HG02610 (cell line): ENCODE data around the gene LRRC2.
A peak's percentile ranks its signal among the peaks of the same experiment; 100 is the strongest.
"Not testable (repeated sequence)": the region's sequence is repeated elsewhere in the genome, so short reads cannot be mapped to it uniquely, and the experiment has no call there.

Experiments
- ATAC-seq: cut with Tn5 transposase; IDR thresholded peaks from one replicate; pipeline ENCODE4 v1.9.1; 2021; ENCODE audit warnings: mild to moderate bottlenecking, moderate library complexity; ENCODE audit not compliant: unreplicated experiment

LRRC2 gene

DNA sequence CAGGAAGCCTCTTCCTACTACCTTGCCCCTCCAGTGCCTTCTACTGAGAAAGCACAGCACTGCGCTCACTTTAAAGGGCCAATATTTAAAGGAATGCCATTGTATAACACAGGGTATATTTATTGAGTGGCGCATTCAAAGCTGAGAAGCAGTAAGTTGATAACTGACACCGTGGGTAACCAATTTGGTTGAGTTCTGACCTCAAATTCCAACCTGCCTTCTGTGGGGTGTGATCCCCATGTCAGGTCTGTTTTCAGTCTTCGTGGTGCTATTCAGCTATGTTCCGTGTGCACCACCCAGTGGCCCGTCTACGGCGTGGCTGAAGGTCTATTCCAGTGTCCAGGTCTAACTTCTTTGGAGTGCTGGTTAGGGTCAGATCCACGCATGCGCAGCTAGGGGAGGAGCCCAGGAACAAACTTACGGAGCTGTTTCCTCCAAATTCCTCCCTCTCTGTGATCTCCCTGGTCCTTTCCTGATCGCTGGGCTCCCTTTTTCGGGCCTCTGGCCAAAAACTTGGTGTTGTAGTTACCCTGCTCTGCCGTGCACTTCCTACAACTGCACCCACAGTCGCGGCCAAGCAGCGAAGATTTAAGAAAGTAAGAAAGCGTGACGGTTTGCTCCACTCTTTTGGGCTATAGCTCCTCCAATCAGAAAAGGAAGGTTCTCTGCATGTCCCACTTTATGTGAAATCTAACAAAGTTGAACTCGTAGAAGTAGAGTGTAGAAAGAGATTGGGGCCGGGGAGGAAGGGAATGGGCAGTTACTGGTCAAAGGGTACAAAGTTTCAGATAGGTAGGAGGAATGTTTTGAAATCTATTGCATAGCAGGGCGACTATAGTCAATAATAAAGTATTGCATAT, 7.7 kb downstream of the LRRC2 start:
- peak; percentile 95 for ATAC-seq

DNA sequence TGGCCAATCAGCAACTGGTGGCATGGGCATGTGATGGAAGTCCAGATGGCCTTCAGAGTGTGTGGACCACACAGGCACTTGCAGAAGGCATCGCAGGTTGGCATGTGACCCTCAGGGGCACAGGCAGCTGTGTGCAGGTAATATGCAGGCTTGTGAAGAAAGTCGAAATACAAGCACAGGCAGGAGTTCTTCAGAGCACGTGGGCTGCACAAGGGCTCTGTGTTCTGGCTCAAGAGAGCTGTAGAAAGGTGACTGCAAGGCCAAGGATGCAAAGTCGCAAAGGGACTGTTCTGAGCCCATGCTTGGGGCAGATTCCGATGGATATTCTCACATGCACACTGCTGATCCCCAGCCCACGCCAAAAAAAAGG, 8.3 kb downstream of the LRRC2 start:
- ATAC-seq, result no peak

DNA sequence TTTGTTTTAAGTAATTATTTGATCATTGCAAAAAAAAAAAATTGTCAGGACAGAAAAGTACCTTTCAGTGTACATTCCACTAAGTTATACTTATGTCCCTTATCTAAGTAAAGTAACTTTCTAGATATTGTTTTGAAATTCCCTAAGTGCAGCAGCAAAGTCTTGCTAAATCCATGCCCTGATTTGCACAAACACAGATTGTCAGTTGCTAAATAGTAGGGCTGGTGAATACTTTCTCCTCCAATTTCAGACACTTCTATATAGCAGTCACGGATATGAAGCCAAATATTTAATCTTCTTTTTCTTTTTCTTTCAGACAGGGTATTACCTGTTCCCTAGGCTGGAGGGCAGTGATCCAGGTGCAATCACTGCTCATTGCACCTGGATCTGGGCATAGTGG, 12.9 kb downstream of the LRRC2 start:
- ATAC-seq, result no peak

DNA sequence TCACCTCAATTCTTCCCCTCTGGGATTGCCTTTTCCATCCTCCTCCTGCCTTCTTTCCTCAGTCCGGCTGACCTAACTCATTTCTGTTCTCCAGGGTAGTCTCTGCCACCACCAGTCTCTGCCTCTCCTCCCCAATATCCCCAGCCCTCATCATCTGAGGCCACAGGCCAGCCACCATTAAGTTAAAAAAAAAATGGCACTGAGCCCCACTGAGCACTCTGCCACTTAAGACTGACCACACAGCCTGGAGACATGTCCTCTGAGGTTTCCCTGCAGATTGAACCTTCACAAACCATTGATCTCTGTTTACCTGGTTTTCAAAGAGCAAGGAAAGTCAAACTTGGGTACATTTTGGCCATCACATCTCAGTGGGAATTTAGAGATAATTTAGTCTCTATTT, 13.6 kb downstream of the LRRC2 start:
- ATAC-seq, result no peak

DNA sequence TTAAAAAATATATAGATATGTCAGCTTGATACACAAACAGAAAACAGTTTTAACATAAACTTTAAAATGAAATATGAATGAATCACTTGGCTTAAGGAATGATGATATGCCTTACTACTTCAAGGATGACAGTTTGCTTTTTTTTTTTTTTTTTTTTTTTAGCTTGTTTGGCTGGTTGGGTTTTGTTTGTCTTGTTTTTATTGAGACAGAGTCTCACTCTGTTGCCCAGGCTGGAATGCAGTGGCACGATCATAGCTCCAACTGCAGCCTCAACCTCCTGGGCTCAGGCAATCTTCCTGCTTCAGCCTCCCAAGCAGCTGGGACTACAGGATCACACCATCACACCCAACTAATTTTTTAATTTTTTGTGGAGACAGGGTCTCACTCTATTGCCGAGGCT, 14.5 kb downstream of the LRRC2 start:
- ATAC-seq, result no peak

DNA sequence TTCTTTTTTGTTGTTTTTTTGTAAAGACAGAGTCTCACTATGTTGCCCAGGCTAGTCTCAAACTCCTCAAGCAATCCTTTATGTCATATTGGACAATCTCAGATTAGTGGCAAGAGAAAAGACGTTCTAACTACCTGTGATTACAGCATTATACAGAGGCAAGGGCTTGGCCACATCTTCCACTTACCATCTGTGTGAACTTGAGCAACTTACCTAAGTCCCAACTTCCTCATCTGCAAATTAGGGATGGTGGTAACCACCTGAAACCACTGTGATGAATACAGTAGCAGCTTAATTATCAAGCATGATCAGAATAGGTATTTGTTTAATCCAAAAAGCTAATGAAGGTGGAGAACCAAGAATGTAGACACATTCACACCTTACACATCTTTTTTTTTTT, 16.1 kb downstream of the LRRC2 start:
- ATAC-seq, result no peak

DNA sequence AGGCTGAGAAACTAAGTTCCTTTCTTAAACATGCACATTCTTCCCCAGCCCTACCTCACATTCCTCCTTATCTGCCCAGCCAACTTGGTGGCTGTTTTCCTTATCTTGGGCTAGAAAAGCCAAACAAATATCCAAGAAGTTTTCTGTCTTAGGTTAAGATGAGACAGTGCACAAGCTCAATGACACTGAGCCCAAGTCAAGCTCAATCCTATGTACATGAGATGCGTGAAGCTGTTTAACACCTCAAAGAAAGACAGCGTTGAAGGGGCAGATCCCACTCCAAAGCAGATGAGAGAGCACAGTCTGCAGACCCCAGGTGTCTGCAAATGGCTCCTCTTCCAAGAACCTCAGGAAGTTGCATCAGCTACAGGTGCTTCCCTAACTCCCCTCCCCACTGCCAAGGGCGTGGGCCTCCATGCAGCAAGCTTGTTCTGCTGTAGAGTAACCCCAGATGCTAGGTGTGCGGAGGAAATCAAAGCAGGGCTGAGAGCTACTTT, 16.6 kb downstream of the LRRC2 start:
- ATAC-seq, result no peak

DNA sequence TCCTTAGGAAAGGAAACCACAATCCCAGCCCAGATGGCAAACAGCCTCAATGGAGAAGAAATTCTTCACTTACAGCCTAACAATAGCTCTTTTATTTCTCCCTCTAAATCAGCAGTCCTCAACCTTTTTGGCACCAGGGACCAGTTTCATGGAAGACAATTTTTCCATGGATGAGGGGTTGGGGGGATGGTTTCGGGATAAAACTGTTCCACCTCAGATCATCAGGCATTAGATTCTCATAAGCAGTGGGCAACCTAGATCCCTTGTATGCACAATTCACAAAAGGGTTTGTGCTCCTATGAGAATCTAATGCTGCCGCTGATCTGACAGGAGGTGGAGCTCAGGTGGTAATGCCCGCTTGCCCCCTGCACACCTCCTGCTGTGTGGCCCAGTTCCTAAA, 17.5 kb downstream of the LRRC2 start:
- ATAC-seq, result not testable (repeated sequence)

DNA sequence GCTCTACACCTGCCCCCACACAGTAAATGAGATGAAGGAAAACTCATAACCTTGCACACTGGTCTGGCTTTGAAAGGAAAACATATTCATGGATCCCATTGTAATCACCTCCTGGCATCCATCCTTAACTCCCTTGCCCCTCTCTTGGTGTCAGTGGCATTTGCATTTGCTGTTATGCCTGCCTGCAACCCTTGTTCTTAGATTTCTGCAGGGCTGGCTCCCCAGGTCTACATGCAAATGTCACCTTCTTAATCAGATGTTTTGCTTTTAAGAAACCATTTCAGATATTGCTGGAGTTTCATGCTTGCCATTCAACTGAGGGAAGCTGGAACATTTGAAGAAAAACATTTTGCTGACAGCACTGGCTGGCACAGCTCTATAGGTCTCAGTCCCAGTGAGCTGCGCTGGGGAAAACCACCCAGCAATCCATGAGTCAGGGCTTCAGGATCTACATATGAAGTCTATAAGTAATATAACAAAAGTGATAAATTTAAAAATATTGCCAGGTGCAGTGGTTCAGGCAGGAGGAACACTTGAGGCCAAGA, 19.1 kb downstream of the LRRC2 start:
- ATAC-seq, result no peak

DNA sequence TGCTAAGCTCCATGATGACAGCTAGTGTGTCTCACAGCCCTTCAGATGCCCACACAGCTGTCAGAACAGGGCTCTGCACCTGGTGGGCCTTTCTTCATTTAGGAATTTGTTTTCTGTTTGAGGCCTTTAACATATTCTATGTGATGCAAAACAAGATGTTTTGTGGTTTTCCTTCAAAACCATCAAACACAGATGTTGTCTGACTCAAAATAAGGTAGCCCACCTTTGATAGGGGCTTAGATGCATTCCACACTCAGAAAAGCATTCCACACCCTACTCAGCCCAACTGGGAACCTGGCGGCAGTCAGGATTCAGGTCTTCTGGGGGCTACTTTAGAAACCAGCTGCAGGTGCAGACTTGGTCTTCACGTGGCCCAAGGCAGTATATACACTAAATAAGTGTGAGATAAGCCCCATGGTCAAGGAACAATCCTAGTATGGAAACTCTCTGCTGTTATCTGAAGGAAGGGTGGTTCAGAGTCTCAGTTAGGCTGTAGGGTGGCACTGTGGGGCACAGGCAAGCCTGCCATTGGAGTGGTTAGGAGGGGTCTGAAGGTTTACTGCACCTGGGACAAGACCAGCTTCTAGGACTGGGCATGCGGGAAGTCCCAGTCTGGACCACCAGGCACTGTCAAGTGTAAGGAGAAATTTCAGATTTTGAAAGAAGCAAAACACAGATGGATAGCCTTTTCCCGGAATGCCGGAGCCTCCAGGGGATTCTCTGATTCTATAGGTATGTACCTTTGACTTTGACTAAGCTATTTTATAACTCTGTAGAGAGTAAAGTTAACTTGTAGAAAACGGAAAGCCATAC, 20.1 kb downstream of the LRRC2 start:
- ATAC-seq, result no peak

DNA sequence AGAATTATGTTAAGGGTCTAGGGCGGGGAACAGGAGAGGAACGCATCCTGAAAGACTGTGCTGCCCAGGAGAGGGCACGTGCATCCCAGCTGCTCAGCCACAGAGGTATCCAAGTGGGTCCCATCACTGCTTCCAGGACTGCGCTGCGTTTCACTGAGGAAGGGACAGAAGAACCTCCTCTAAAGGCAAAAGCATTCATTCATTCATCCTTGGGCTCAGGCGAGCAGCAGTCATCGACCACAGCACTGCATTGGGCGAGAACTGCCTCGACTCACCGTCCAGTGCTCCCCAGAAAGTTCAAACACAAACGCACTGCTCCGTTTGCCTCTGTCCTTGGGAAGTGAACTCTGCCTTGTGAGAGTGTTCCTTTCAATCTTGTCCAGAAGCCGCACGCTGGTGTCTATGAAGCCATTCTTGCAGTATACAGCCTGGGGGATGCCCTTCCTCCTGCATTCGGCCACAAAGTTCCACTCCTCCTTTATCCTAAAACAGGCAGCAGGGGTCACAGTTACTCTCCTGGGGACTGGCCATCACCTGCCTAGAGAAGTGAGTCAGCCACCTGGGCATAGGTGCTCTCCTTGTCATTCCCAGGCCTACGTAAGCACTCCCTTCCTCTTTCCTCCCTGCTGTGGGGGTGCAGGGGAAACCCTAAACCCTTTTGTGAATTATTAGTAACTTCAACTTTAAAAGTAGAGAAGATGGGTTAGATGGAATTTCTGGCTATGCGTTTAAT, 21.2 kb downstream of the LRRC2 start:
- no peak for ATAC-seq

DNA sequence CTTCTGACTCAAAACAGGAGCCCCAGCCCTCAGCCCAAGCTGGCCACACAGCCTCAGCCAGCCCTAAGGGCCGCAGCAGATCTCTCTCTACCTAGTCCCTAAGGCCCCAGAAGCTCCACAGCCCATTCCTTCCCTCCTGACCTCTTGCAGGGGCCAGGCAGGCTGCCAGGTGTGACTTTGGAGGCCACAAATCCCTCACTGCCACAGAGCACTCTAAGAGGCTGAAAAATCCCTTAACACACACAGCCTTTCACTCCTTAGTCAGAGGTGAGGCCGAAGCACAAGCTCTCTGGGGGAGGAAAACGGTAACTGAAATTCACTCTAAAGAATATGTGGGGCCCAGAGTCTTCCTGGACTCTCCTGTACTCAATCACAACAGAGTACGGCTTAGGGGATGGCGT, 23.3 kb downstream of the LRRC2 start:
- ATAC-seq, result no peak

DNA sequence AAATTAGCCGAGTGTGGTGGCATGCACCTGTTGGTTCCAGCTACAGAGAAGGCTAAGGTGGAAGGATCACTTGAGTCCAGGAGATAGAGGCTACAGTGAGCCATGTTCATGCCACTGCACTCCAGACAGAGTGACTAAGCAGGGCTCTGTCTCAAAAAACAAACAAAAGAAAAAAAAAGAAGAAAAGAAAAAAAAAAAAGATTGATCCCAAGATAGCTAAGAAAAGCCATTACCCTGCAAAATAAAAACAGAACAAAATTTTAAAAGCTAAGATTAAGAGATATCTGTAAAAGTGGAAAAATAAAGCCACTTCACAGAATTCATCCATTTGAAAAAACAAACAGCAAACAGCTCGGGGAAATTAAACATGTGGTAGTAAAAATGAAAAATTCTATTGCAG, 23.8 kb downstream of the LRRC2 start:
- ATAC-seq, result no peak

DNA sequence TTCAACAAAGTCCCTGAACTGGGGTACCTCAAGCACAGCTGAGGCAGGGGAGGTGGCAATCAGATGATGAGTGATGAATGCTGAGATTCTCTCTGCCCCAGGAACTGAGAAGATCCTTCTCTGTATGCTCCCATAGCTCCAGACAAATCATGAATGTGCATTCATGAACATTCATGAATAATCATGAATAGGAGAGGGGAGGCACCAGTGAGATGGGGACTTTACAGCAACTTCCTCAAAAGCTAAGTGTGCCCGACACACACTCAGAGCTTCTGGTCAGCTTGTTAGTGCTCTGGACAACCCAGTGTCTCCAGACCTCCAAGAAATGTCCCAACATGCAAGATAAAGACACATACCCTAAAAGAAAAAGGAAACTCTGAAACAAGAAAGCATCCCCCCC, 24.3 kb downstream of the LRRC2 start:
- no peak for ATAC-seq

DNA sequence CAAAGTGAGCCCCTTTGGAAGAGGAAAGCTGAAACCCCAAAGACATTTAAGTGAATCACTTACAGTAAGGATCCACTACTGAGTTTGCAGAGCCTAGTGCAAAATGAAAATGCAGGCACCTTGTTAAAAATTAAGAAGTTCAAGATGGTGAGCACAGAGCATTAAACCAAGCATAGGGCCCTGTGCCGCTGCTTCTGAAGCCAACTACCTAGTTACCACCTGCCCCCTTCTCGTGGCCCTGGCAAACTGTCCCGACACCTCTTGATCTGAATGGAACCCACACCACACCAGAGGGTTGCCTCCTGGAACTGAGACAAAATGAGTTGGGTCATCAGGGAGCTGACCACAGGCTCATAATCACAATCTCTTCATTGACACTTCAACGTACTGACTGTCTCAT, 25.6 kb downstream of the LRRC2 start:
- no peak for ATAC-seq

DNA sequence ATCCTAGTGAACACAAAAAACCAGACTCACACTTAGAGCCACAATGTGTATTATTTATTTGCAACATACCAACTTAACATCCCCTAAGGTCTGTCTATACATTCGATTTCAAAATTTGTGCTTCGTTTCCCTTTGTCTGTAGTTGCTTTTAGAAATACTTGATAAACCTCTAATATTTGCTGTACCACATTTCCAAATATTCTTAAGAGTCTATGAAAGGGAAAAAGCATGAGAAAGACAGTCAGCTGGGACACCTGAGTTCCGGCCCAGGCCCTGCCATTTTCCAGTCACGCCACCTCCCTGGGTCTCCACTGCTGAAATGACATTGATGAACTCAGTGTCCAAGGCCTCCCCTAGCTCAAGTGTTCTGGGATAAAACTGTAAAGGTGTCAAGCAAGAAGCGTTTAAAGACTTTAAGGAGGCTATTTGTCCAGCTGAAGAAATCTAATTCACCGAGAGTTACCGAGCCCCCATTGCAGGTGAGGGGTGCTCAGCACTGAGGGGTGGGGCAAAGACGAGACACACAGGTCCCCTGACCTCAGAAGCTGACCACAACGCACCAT, 26.6 kb downstream of the LRRC2 start:
- ATAC-seq, result no peak

DNA sequence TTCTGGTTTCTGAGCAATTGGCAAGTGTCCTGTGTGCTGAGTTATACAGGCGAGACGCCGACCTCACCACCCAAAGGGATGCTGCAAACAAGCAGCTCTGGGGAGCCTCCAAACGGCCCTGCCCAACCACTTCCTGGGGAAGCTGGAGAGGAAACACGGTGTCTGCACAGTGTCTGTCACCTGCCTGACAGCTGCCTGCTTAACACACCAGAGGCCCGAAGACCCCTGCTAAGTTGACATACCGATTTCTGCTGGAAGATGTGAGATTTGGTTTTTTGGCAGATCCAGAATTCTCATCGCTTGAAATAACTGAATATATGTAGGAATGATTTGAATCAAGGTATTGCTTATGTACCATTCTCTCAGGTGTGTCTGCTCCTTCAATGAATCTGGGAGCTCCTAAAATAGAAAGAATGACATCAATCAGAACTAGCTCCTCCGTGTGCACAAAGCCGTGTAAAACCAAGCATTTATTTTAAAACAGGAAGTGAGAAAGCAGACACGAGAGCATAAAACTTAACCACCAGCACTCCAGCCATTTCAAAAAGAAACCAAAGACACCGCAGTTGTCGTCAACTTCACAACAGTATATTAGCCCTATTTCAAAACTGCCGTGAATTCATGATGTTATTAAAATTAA, 27.2 kb downstream of the LRRC2 start:
- peak; percentile 77 for ATAC-seq

DNA sequence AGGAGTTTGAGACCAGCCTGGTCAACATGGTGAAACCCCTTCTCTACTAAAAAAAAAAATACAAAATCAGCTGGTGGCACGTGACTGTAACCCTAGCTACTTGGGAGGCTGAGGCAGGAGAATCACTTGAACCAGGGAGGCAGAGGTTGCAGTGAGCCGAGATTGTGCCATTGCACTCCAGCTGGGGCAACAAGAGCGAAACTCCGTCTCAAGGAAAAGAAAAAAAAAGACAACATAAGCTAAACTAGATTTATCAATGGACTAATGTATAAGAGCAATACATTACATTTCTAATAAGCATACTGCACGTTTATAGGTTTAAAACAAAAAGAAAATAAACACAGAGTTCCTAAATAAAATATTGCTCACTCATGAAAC, 27.7 kb downstream of the LRRC2 start:
- not testable (repeated sequence) for ATAC-seq

DNA sequence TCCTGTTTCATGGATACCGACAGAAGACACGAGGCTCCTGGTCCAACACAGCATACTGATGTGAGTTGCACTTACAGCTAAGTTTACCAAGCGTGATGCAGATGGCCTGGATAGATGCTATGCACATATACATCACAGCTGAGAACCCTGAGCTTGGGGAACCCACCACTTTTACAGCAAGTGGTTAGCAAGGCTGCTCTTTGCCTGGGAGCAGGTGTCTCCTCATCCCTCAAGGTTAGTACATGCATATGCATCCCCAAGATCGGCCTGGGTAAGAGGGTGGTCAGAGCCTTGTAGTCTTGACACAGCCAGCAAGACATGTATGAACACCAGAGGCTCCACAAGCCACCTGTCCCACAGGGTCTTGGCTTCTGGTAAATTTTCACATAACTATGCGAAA, 28.3 kb downstream of the LRRC2 start:
- ATAC-seq, result no peak

DNA sequence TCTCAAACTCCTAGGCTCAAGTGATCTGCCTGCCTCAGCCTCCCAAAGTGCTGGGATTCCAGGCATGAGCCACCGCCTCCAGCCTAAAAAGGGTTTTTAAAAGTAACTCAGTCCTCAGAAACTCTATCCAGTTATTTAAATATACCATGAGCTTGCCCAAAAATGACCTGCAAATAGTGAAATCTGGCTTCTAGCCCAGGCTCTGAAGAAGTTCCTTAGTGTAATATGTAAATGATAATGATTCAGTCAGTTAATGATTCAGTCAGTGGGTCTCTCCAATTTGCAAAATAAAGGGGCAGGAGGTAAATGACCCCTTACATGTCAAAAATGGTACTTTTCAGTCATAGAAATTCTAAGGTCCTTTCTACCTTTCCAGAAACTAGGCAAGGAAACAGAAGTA, 28.8 kb downstream of the LRRC2 start:
- ATAC-seq, result no peak
